MCF 10A (cell line): ENCODE results near the gene CABLES1. TPM values are rescaled to one million over a fixed set of nuclear protein-coding genes. Genes with fewer than 3 reads are reported as not detected.

Experiments used
- BruUV-seq: library from RNA; stranded (reverse); fragments of 400-500 nt; replicated peaks from 2 replicates; lab custom pipeline; 2021; lab: Mats Ljungman, UMichigan
- CTCF ChIA-PET: fragments of 300-600 bp; sonication (Branson Sonifier 250); formaldehyde crosslinking; extraction: SDS; loops from one replicate; lab custom pipeline; 2021; ENCODE audit warnings: antibody characterized with exemption, inconsistent platforms; lab: Yijun Ruan, JAX
- POLR2A ChIA-PET: fragments of 300-600, 350-650 bp; sonication (Branson Sonifier 250); formaldehyde crosslinking; extraction: SDS; loops from one replicate; lab custom pipeline; 2020; ENCODE audit warnings: antibody characterized with exemption, inconsistent platforms; lab: Yijun Ruan, JAX
- DNase-seq: peaks from one replicate; pipeline ENCODE4 v3.0.0-alpha.2; 2018; ENCODE audit not compliant: unreplicated experiment
- H3K27ac Mint-ChIP-seq: one replicate; pipeline ENCODE4 v1.8.0; 2022; ENCODE audit warnings: mild to moderate bottlenecking, low read depth, mixed read lengths; ENCODE audit not compliant: unreplicated experiment
- H3K27me3 Mint-ChIP-seq: one replicate; pipeline ENCODE4 v1.8.0; 2022; ENCODE audit warnings: mixed read lengths; ENCODE audit not compliant: insufficient read depth, unreplicated experiment
- H3K36me3 Mint-ChIP-seq: one replicate; pipeline ENCODE4 v1.8.0; 2022; ENCODE audit warnings: mild to moderate bottlenecking, moderate library complexity, mixed read lengths; ENCODE audit not compliant: insufficient read depth, unreplicated experiment
- H3K4me1 Mint-ChIP-seq: one replicate; pipeline ENCODE4 v1.8.0; 2022; ENCODE audit warnings: mixed read lengths; ENCODE audit not compliant: insufficient read depth, unreplicated experiment
- H3K4me3 Mint-ChIP-seq: one replicate; pipeline ENCODE4 v1.8.0; 2022; ENCODE audit warnings: mild to moderate bottlenecking, moderate library complexity, mixed read lengths; ENCODE audit not compliant: unreplicated experiment
- H3K9me3 Mint-ChIP-seq: one replicate; pipeline ENCODE4 v1.8.0; 2022; ENCODE audit warnings: mixed read lengths; ENCODE audit not compliant: unreplicated experiment
- CTCF ChIP-seq: fragments of 200-600 bp; IDR thresholded peaks from one replicate; pipeline ENCODE4 v1.8.0; 2022; ENCODE audit warnings: antibody characterized with exemption, mild to moderate bottlenecking; ENCODE audit not compliant: unreplicated experiment
- intact Hi-C: fragments of 100-400 bp; cut with micrococcal nuclease; formaldehyde crosslinking; loops from 2 replicates; pipeline ENCODE4 v1.14.1; 2022
- total RNA-seq: library from RNA; stranded (reverse); gene quantifications from 2 replicates; pipeline ENCODE4 v1.2.3, GENCODE V29; 2022

The CABLES1 gene
- total RNA-seq, 1 experiment from 2014 or later = 3.2 TPM

DNA sequence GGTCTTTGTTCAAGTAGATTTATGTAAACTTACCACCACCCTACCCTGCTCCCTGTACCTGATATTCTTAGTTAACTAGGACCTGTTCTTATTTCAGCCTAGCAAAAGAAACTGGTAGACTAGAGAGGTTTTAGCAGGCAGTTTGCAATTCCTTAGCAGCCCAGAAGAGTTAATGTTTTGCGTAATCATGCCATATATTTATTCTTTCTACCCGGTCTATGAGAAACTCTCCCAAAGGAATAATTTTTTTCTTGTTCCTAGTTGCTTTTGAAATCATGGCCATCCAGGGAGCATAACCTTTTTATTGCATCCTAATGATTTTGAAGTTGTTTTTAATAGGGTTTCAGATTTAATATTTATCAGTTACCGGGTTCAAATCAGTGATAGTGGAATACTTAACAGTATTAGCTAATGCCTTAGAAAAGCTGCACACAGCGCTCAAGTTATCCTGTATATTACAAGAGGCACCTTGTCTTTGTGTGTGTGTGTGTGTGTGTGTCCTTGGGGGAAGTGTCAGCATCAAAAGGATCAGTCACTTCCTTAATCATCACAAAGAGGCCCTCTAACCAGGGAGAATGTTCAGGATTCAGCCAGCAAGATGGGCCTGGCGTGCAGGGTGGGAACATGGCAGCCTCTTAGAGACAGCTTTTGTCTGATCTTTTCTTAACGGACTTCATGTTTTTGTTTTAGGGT, 52.9 kb downstream of the CABLES1 start:
- TF ChIP-seq CTCF = no peak
- Mint-ChIP-seq H3K4me1 (no peaks in the 10 kb centered on the region), H3K9me3 (no peaks in the 10 kb centered on the region), H3K27ac (no peak overlapping the region), H3K4me3 (no peak overlapping the region), H3K36me3 (no peaks in the 10 kb centered on the region), H3K27me3 (no peaks in the 10 kb centered on the region)
- CTCF ChIA-PET = no interaction called here
- intact Hi-C loops = no loop called here
- no TSS peak for BruUV-seq
- POLR2A ChIA-PET = interaction anchor here (0.5 kb wide), 1 partner anchor 160 kb away, joined by 3 read pairs; no protein-coding TSS in a partner anchor
- DNase-seq = no peak

- no peaks in the 10 kb centered on the region for H3K36me3 Mint-ChIP-seq
- intact Hi-C loops = no loop called here
- TF ChIP-seq CTCF = no peak
- no peaks in the 10 kb centered on the region for H3K4me1 Mint-ChIP-seq
- no TSS peak for BruUV-seq
- ChIA-PET CTCF (interaction anchor here (0.6 kb wide), 1 partner anchor 326 kb away, joined by 4 read pairs; no protein-coding TSS in a partner anchor), POLR2A (no interaction called here)
- no peak overlapping the region for H3K27ac Mint-ChIP-seq
- H3K4me3 Mint-ChIP-seq = no peak overlapping the region
- no peak for DNase-seq
- H3K27me3 Mint-ChIP-seq = no peaks in the 10 kb centered on the region
- no peaks in the 10 kb centered on the region for H3K9me3 Mint-ChIP-seq
Measured at GRCh38 chr18:23189099-23189498, 53.8 kb downstream of the CABLES1 start.

DNA sequence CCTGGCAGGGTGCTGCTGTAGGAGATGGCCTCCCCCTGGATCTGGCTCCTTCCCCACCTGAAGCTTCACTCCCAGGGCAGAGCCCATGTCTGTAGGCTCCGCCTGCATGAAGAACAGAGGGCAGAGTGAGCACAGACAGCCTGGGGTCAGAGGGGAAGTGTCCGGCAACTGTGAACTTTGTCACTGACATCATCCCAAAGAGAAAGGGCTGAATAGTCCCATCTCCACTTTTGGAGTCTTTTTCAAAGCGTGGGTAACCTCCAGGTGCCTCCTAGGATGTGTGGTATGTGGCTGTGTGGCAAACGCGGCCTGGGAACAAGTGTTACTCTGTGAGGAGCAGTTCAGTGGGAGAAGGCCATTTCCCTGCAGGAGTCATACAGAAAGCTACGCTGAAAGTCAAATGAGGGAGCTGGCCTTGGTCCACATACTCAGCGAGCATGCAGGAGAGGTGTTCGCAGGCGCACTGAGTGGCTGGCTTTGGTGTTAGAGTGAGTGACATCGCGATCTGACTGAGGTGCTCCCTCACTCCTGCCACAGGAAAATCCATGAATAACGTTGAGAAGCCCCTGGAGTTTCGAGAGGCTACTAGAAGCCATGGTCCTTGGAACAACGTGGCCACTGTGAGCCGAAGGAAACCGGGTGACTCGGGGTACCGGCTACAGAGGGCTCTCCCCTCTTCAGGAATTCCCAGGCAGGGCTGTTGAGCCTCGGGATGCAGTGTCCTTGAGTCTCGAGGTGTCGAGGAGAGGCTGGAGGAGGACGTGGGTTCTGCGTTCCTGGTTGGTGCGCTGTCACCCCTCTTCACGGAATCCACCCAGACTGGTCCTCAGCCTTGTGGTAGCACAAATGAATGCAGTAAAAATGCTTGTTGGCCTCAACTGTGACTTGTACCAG, 54.7 kb downstream of the CABLES1 start:
- no peak overlapping the region for H3K27ac Mint-ChIP-seq
- TF ChIP-seq CTCF = no peak

DNA sequence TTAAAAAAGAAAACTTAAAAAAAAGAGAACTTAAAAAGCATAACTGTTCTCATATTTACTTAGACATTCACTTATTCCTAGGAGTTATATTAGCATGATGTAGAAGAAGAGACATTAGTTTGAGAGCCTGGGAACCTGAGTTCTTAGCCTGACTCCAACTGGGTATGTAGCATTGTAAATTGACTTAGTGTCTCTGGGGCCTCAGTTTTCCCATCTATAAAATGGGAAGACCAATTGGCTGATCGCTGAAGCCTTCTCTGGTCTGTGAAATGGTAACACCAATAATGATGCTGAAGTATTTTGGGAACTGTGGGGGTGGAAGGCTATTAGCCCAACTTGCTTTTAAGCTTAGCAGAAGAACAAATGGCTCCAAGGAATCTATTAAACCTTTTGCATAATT, 55.9 kb downstream of the CABLES1 start:
- ChIA-PET CTCF (interaction anchor here (0.9 to 1.0 kb wide), 3 partner anchors 8 to 160 kb away, joined by 3 to 4 read pairs (median 3); no protein-coding TSS in a partner anchor), POLR2A (no interaction called here)
- H3K36me3 Mint-ChIP-seq = no peaks in the 10 kb centered on the region
- H3K9me3 Mint-ChIP-seq = no peaks in the 10 kb centered on the region
- H3K4me3 Mint-ChIP-seq = no peak overlapping the region
- DNase-seq = no peak
- no peak overlapping the region for H3K27ac Mint-ChIP-seq
- TF ChIP-seq CTCF = no peak
- H3K4me1 Mint-ChIP-seq = no peaks in the 10 kb centered on the region
- no peaks in the 10 kb centered on the region for H3K27me3 Mint-ChIP-seq
- BruUV-seq = no TSS peak
- intact Hi-C loops = no loop called here

More for the DNA sequence above, 54.7 kb downstream of the CABLES1 start:
- ChIA-PET POLR2A (no interaction called here), CTCF (interaction anchor here (0.6 kb wide), 1 partner anchor 325 kb away, joined by 4 read pairs; no protein-coding TSS in a partner anchor)
- Mint-ChIP-seq H3K36me3 (no peaks in the 10 kb centered on the region), H3K4me1 (no peaks in the 10 kb centered on the region), H3K4me3 (no peak overlapping the region), H3K27me3 (no peaks in the 10 kb centered on the region), H3K9me3 (no peaks in the 10 kb centered on the region)
- no TSS peak for BruUV-seq
- DNase-seq = no peak
- intact Hi-C loops = no loop called here
